Prostate gland (tissue), 2 donors: ENCODE data around the gene TEX44.

ENCODE experiments used
- CTCF ChIP-seq, 4 experiments: fragments of 200-600 bp in 2 of 4; fragments of 450-650 bp in 2 of 4; sonication (generic) in 2 of 4; IDR thresholded peaks; 1 replicate in 3 of 4; 2 replicates in 1 of 4; pipeline ENCODE4 v1.5.1; 2016 to 2019; ENCODE audit warnings: antibody characterized with exemption in 4 of 4, mild to moderate bottlenecking in 2 of 4, moderate library complexity in 2 of 4
- POLR2A ChIP-seq: fragments of 450-650 bp; IDR thresholded peaks from one replicate; pipeline ENCODE4 v1.6.1; 2016; ENCODE audit warnings: antibody characterized with exemption, mild to moderate bottlenecking

- no peak for TF ChIP-seq POLR2A
- TF ChIP-seq CTCF (IDR thresholded peaks at IDR 0.05): no peak
Measured at GRCh38 chr2:231622963-231623362, 30.3 kb downstream of the TEX44 start.
